GM19467 (cell line): ENCODE results near the gene ANAPC15.

Source experiments
- ATAC-seq: cut with Tn5 transposase; IDR thresholded peaks from one replicate; pipeline ENCODE4 v1.9.1; 2021; ENCODE audit warnings: mild to moderate bottlenecking, moderate library complexity; ENCODE audit not compliant: unreplicated experiment

ANAPC15 gene

GRCh38 chr11:72127923-72128322 is 15.4 kb upstream of the ANAPC15 start:
- ATAC-seq = no peak

- no peak for ATAC-seq
These were observed 13.5 kb upstream of the ANAPC15 start for GRCh38 chr11:72125956-72126355.

GRCh38 chr11:72124046-72124445 is 11.6 kb upstream of the ANAPC15 start:
- no peak for ATAC-seq

- ATAC-seq = no peak
These were observed 10.7 kb upstream of the ANAPC15 start for GRCh38 chr11:72123117-72123653.

- no peak for ATAC-seq
These were observed 10.1 kb upstream of the ANAPC15 start for GRCh38 chr11:72122607-72123006.

- ATAC-seq = no peak
These were observed 8.4 kb upstream of the ANAPC15 start for GRCh38 chr11:72120930-72121329.

GRCh38 chr11:72119198-72119597 is 6.7 kb upstream of the ANAPC15 start:
- ATAC-seq = no peak

- ATAC-seq = no peak
These were observed 3.7 kb upstream of the ANAPC15 start for GRCh38 chr11:72116019-72116755.

GRCh38 chr11:72114570-72114969 is 2.1 kb upstream of the ANAPC15 start:
- ATAC-seq = no peak

GRCh38 chr11:72112978-72113808 is 698 bp upstream of the ANAPC15 start:
- no peak for ATAC-seq

- peak; percentile 1 for ATAC-seq
These were observed 974 bp downstream of the ANAPC15 start for GRCh38 chr11:72111300-72112142.

- ATAC-seq = no peak
These were observed 6.6 kb downstream of the ANAPC15 start, which contains the start of gene TOMT for GRCh38 chr11:72105888-72106287. TOMT (plus strand) TSS chr11:72105924; CDS start chr11:72105952, 28 bp downstream.

GRCh38 chr11:72103754-72104167 is 8.7 kb downstream of the ANAPC15 start:
- ATAC-seq = no peak

GRCh38 chr11:72102946-72103753 is 9.3 kb downstream of the ANAPC15 start, which contains the start of gene LAMTOR1:
LAMTOR1 (minus strand) TSS chr11:72103297; CDS start chr11:72103224, 73 bp downstream.
- peak; percentile 81 for ATAC-seq

- ATAC-seq = no peak
These were observed 9.9 kb downstream of the ANAPC15 start for GRCh38 chr11:72102631-72102945.

- no peak for ATAC-seq
These were observed 10.3 kb downstream of the ANAPC15 start for GRCh38 chr11:72102162-72102561.

GRCh38 chr11:72100462-72100861 is 12.0 kb downstream of the ANAPC15 start:
- no peak for ATAC-seq

GRCh38 chr11:72100009-72100408 is 12.5 kb downstream of the ANAPC15 start:
- no peak for ATAC-seq

GRCh38 chr11:72098741-72099140 is 13.8 kb downstream of the ANAPC15 start:
- ATAC-seq = no peak

GRCh38 chr11:72091292-72091691 is 21.2 kb downstream of the ANAPC15 start:
- ATAC-seq = no peak
